DND-41 (cell line): ENCODE results near the gene NTN5.

ENCODE experiments used
- ATAC-seq: fragments of 200-7000 bp; cut with Tn5 transposase; 3 replicates; pipeline ENCODE4 v1.9.1; 2021; ENCODE audit warnings: low read depth; ENCODE audit not compliant: insufficient read depth
- DNase-seq: peaks from one replicate; pipeline ENCODE4 v3.0.0-alpha.2; 2020
- H2AFZ ChIP-seq: 2 replicates; pipeline ENCODE4 v1.6.0; 2012; ENCODE audit warnings: low read depth, low read length
- H3K27ac ChIP-seq: 2 replicates; pipeline ENCODE4 v1.5.1; 2012; ENCODE audit warnings: low read length, inconsistent platforms
- H3K27me3 ChIP-seq: fragments of 200-600 bp; sonication (generic); 2 replicates; pipeline ENCODE4 v1.6.0; 2012; ENCODE audit warnings: low read length, mild to moderate bottlenecking, inconsistent platforms; ENCODE audit not compliant: insufficient read depth, poor library complexity
- H3K36me3 ChIP-seq: 2 replicates; pipeline ENCODE4 v1.5.1; 2012; ENCODE audit warnings: low read length, inconsistent platforms; ENCODE audit not compliant: insufficient read depth
- H3K4me1 ChIP-seq: 2 replicates; pipeline ENCODE4 v1.5.1; 2012; ENCODE audit warnings: mild to moderate bottlenecking, low read length; ENCODE audit not compliant: insufficient read depth
- H3K4me2 ChIP-seq: 2 replicates; pipeline ENCODE4 v1.6.0; 2012; ENCODE audit warnings: mild to moderate bottlenecking, moderate library complexity, low read length, inconsistent platforms; ENCODE audit not compliant: insufficient read depth
- H3K4me3 ChIP-seq, 2 experiments: fragments of 200-600 bp in 1 of 2; shearing (Covaris generic) in 1 of 2; 2 replicates each; pipeline ENCODE4 v1.5.1; 2012 to 2016; ENCODE audit warnings: inconsistent platforms in 2 of 2, low read length in 2 of 2, mild to moderate bottlenecking in 2 of 2, low read depth in 1 of 2, moderate library complexity in 1 of 2
- H3K79me2 ChIP-seq: 2 replicates; pipeline ENCODE4 v1.6.0; 2012; ENCODE audit warnings: low read length, inconsistent platforms; ENCODE audit not compliant: insufficient read depth
- H3K9ac ChIP-seq: 2 replicates; pipeline ENCODE4 v1.6.0; 2012; ENCODE audit warnings: low read depth, mild to moderate bottlenecking, inconsistent platforms, low read length, moderate library complexity
- H3K9me3 ChIP-seq: 2 replicates; pipeline ENCODE4 v1.5.1; 2012; ENCODE audit warnings: low read length, moderate library complexity, mild to moderate bottlenecking, inconsistent platforms; ENCODE audit not compliant: insufficient read depth, severe bottlenecking
- H4K20me1 ChIP-seq: 2 replicates; pipeline ENCODE4 v1.6.0; 2012; ENCODE audit warnings: low read length; ENCODE audit not compliant: insufficient read depth
- CTCF ChIP-seq: IDR thresholded peaks from 2 replicates; pipeline ENCODE4 v1.5.1; 2012; ENCODE audit warnings: borderline replicate concordance, low read length, moderate library complexity, mild to moderate bottlenecking; ENCODE audit not compliant: poor library complexity, severe bottlenecking; ENCODE audit errors: extremely low read depth
- EZH2 ChIP-seq: IDR thresholded peaks from 3 replicates; pipeline ENCODE4 v1.6.1; 2012; ENCODE audit warnings: borderline replicate concordance, low read depth, mild to moderate bottlenecking, moderate library complexity, low read length, inconsistent platforms; ENCODE audit not compliant: severe bottlenecking

NTN5 gene

GRCh38 chr19:48713864-48714755 is 41.3 kb upstream of the NTN5 start:
- Histone ChIP-seq H4K20me1 (no peaks in the 10 kb centered on the region), H3K36me3 (no peaks in the 10 kb centered on the region), H3K4me1 (peaks cover 22% of the 10 kb centered on the region), H3K27me3 (no peaks in the 10 kb centered on the region), H3K4me2 (peak overlapping the region; percentile 83), H3K9me3 (no peaks in the 10 kb centered on the region), H3K79me2 (peaks cover 14% of the 10 kb centered on the region), H3K4me3 (peak overlapping the region; percentile 59 to 74), H3K27ac (peak overlapping the region; percentile 91), H2AFZ (peak overlapping the region; percentile 79), H3K9ac (peak overlapping the region; percentile 86)
- ATAC-seq (peak; percentile 91), DNase-seq (peak; percentile 100)
- no peak for TF ChIP-seq EZH2
- no peak for TF ChIP-seq CTCF

- H3K4me3 ChIP-seq: peak overlapping the region; percentile 40 to 74; a peak in 3 of 4 replicates
- H3K27ac ChIP-seq: peak overlapping the region; percentile 55
- TF ChIP-seq EZH2 (no peak), CTCF (peak; percentile 26)
- no peaks in the 10 kb centered on the region for H3K9me3 ChIP-seq
- ATAC-seq (no peak), DNase-seq (peak; percentile 28)
- H3K4me2 ChIP-seq: peak overlapping the region; percentile 83
- peak overlapping the region; percentile 59 for H3K9ac ChIP-seq
- peaks cover 14% of the 10 kb centered on the region for H3K79me2 ChIP-seq
- H2AFZ ChIP-seq: peak overlapping the region; percentile 79
- H3K27me3 ChIP-seq: no peaks in the 10 kb centered on the region
- H3K4me1 ChIP-seq: peaks cover 22% of the 10 kb centered on the region
- no peaks in the 10 kb centered on the region for H3K36me3 ChIP-seq
- H4K20me1 ChIP-seq: no peaks in the 10 kb centered on the region
Observed at GRCh38 chr19:48713041-48713863, 40.4 kb upstream of the NTN5 start.

- ATAC-seq: no peak
- Histone ChIP-seq H4K20me1 (no peaks in the 10 kb centered on the region), H3K79me2 (peaks cover 14% of the 10 kb centered on the region), H3K9ac (no peak overlapping the region), H3K27me3 (no peaks in the 10 kb centered on the region), H3K36me3 (no peaks in the 10 kb centered on the region), H3K4me2 (no peak overlapping the region), H3K4me3 (no peak overlapping the region), H2AFZ (no peak overlapping the region), H3K27ac (no peak overlapping the region), H3K9me3 (no peaks in the 10 kb centered on the region), H3K4me1 (peaks cover 22% of the 10 kb centered on the region)
- DNase-seq: no peak
- TF ChIP-seq EZH2: no peak
Observed at GRCh38 chr19:48711106-48711662, 38.4 kb upstream of the NTN5 start.

- H3K27me3 ChIP-seq: no peaks in the 10 kb centered on the region
- no peak for ATAC-seq
Observed at GRCh38 chr19:48708471-48708870, 35.7 kb upstream of the NTN5 start.

More at GRCh38 chr19:48708471-48708870, 35.7 kb upstream of the NTN5 start:
- H4K20me1 ChIP-seq: no peaks in the 10 kb centered on the region
- H3K9ac ChIP-seq: no peak overlapping the region
- peaks cover 6% of the 10 kb centered on the region for H3K79me2 ChIP-seq
- H3K9me3 ChIP-seq: no peaks in the 10 kb centered on the region
- TF ChIP-seq EZH2 (no peak), CTCF (no peak)
- DNase-seq: no peak
- H3K4me3 ChIP-seq: no peak overlapping the region
- no peak overlapping the region for H2AFZ ChIP-seq
- peaks cover 5% of the 10 kb centered on the region for H3K36me3 ChIP-seq
- no peak overlapping the region for H3K27ac ChIP-seq
- H3K4me2 ChIP-seq: no peak overlapping the region
- H3K4me1 ChIP-seq: peaks cover 10% of the 10 kb centered on the region
